Peyer's patch (tissue), 4 donors: Measurements from ENCODE around the gene ZBBX. TPM values are rescaled to one million over a fixed set of nuclear protein-coding genes. Genes with fewer than 3 reads are reported as not detected.
"Not testable (repeated sequence)": the region's sequence is repeated elsewhere in the genome, so short reads cannot be mapped to it uniquely, and the experiment has no call there.

Experiments
- DNase-seq, 3 donors: peaks; one replicate each; pipeline ENCODE4 v3.0.0-alpha.2; 2017 to 2019
- H3K27ac ChIP-seq, 4 donors: fragments of 200-600 bp; sonication (generic); one replicate each; pipeline ENCODE4 v1.5.1; 2016 to 2019
- H3K27me3 ChIP-seq, 2 donors: fragments of 200-600 bp; sonication (generic); one replicate each; pipeline ENCODE4 v1.5.1; 2019
- H3K36me3 ChIP-seq, 3 donors: fragments of 200-600 bp; sonication (generic); one replicate each; pipeline ENCODE4 v1.5.1; 2016 to 2019
- H3K4me1 ChIP-seq, 4 donors: fragments of 200-600 bp; sonication (generic); one replicate each; pipeline ENCODE4 v1.5.1; 2016 to 2019
- H3K4me3 ChIP-seq, 4 donors: fragments of 200-600 bp; sonication (generic); 1 replicate in 3 of 4; 2 replicates in 1 of 4; pipeline ENCODE4 v1.5.1; 2016 to 2019; ENCODE audit warnings: mild to moderate bottlenecking in 1 of 4
- H3K9me3 ChIP-seq, 4 donors: fragments of 200-600 bp; sonication (generic); one replicate each; pipeline ENCODE4 v1.5.1; 2016 to 2019; ENCODE audit warnings: mild to moderate bottlenecking in 1 of 4
- CTCF ChIP-seq, 6 experiments: fragments of 450-650 bp in 4 of 6; fragments of 200-600 bp in 2 of 6; sonication (generic) in 1 of 6; IDR thresholded peaks; one replicate each; pipeline ENCODE4 v1.5.1; 2017 to 2019; ENCODE audit warnings: antibody characterized with exemption in 6 of 6, mild to moderate bottlenecking in 3 of 6, moderate library complexity in 1 of 6
- POLR2A ChIP-seq, 2 donors: fragments of 450-650 bp; IDR thresholded peaks; one replicate each; pipeline ENCODE4 v1.5.1; 2017; ENCODE audit warnings: antibody characterized with exemption in 2 of 2, mild to moderate bottlenecking in 2 of 2, moderate library complexity in 2 of 2
- total RNA-seq, 4 donors: library from RNA; depleted of rRNA; stranded (reverse); fragments of >200 nt; gene quantifications; one replicate each; pipeline ENCODE4 v1.1.0, GENCODE V29; 2016

Gene ZBBX
- not detected for total RNA-seq

GRCh38 chr3:167380004-167380689 lies at the start of gene ZBBX:
Gene ZBBX (minus strand): TSS chr3:167380297. CDS start chr3:167372901, 7,396 bp downstream.
- H3K9me3 ChIP-seq = no peaks in the 10 kb centered on the region
- DNase-seq = peak; percentile 70 to 92 (median 90)
- H3K36me3 ChIP-seq = no peaks in the 10 kb centered on the region
- H3K27me3 ChIP-seq = no peaks in the 10 kb centered on the region
- H3K4me1 ChIP-seq = peaks cover 0 to 5% (median 0%) of the 10 kb centered on the region in 4 donors
- no peak for TF ChIP-seq POLR2A (IDR thresholded peaks at IDR 0.05)
- TF ChIP-seq CTCF (IDR thresholded peaks at IDR 0.05) = peak; percentile 24 to 94 (median 78)
- peak within 1 kb of the TSS; percentile 22 to 44 (median 29) for H3K4me3 ChIP-seq
- H3K27ac ChIP-seq = no peak within 1 kb of the TSS

GRCh38 chr3:167426962-167427361 lies 46.9 kb upstream of the ZBBX start:
- H3K4me1 ChIP-seq, DNase-seq, H3K36me3 ChIP-seq, H3K4me3 ChIP-seq, H3K27ac ChIP-seq, H3K27me3 ChIP-seq, H3K9me3 ChIP-seq: not testable (repeated sequence)

GRCh38 chr3:167422396-167422795 lies 42.3 kb upstream of the ZBBX start:
- H3K27me3 ChIP-seq, DNase-seq, H3K27ac ChIP-seq, H3K36me3 ChIP-seq, H3K4me1 ChIP-seq, H3K4me3 ChIP-seq, H3K9me3 ChIP-seq: not testable (repeated sequence)

- H3K9me3 ChIP-seq = no peaks in the 10 kb centered on the region
- no peak overlapping the region for H3K4me3 ChIP-seq
- no peak for DNase-seq
- H3K36me3 ChIP-seq = no peaks in the 10 kb centered on the region
- no peaks in the 10 kb centered on the region for H3K4me1 ChIP-seq
- TF ChIP-seq CTCF (IDR thresholded peaks at IDR 0.05) (no peak), POLR2A (IDR thresholded peaks at IDR 0.05) (no peak)
- no peak overlapping the region for H3K27ac ChIP-seq
- H3K27me3 ChIP-seq = no peaks in the 10 kb centered on the region
These were observed 29.5 kb upstream of the ZBBX start for GRCh38 chr3:167409611-167410010.

GRCh38 chr3:167406876-167407492 lies 26.9 kb upstream of the ZBBX start:
- no peak for TF ChIP-seq POLR2A (IDR thresholded peaks at IDR 0.05)
- peak in 3 of 6 experiments; percentile 33 to 52 (median 42) for TF ChIP-seq CTCF (IDR thresholded peaks at IDR 0.05)
- no peaks in the 10 kb centered on the region for H3K9me3 ChIP-seq
- no peaks in the 10 kb centered on the region for H3K4me1 ChIP-seq
- H3K36me3 ChIP-seq = no peaks in the 10 kb centered on the region
- H3K27me3 ChIP-seq = no peaks in the 10 kb centered on the region
- no peak overlapping the region for H3K4me3 ChIP-seq
- peak in 1 of 3 donors; percentile 47 for DNase-seq
- H3K27ac ChIP-seq = no peak overlapping the region

- no peak for DNase-seq
- Histone ChIP-seq H3K4me3 (no peak overlapping the region), H3K27ac (no peak overlapping the region), H3K27me3 (no peaks in the 10 kb centered on the region), H3K4me1 (no peaks in the 10 kb centered on the region), H3K9me3 (no peaks in the 10 kb centered on the region), H3K36me3 (no peaks in the 10 kb centered on the region)
- no peak for TF ChIP-seq CTCF (IDR thresholded peaks at IDR 0.05)
- no peak for TF ChIP-seq POLR2A (IDR thresholded peaks at IDR 0.05)
These were observed 17.7 kb upstream of the ZBBX start for GRCh38 chr3:167397826-167398225.
